Endothelial cell (in vitro differentiated cells): ENCODE results near the gene ZNF107. TPM values are rescaled to one million over a fixed set of nuclear protein-coding genes. Genes with fewer than 3 reads are reported as not detected.
"Not testable (repeated sequence)": the region's sequence is repeated elsewhere in the genome, so short reads cannot be mapped to it uniquely, and the experiment has no call there.

Experiments used
- DNase-seq: peaks from one replicate; pipeline ENCODE4 v3.0.0; 2021; ENCODE audit warnings: low spot score
- H3K27ac Mint-ChIP-seq: one replicate; pipeline ENCODE4 v1.8.0; 2021; ENCODE audit warnings: mixed read lengths, inconsistent platforms; ENCODE audit not compliant: unreplicated experiment
- H3K27me3 Mint-ChIP-seq: one replicate; pipeline ENCODE4 v1.8.0; 2021; ENCODE audit warnings: mild to moderate bottlenecking, moderate library complexity, mixed read lengths, inconsistent platforms; ENCODE audit not compliant: unreplicated experiment
- H3K36me3 Mint-ChIP-seq: one replicate; pipeline ENCODE4 v1.8.0; 2021; ENCODE audit warnings: mild to moderate bottlenecking, low read depth, mixed read lengths, inconsistent platforms; ENCODE audit not compliant: unreplicated experiment
- H3K4me1 Mint-ChIP-seq: one replicate; pipeline ENCODE4 v1.8.0; 2021; ENCODE audit warnings: mild to moderate bottlenecking, mixed read lengths, inconsistent platforms; ENCODE audit not compliant: unreplicated experiment
- H3K4me3 Mint-ChIP-seq: one replicate; pipeline ENCODE4 v1.8.0; 2021; ENCODE audit warnings: mild to moderate bottlenecking, mixed read lengths, inconsistent platforms; ENCODE audit not compliant: unreplicated experiment
- H3K9me3 Mint-ChIP-seq: one replicate; pipeline ENCODE4 v1.8.0; 2021; ENCODE audit warnings: mixed read lengths, inconsistent platforms; ENCODE audit not compliant: unreplicated experiment
- CTCF ChIP-seq: fragments of 200-600 bp; sonication (generic); IDR thresholded peaks from one replicate; pipeline ENCODE4 v1.5.0; 2021; ENCODE audit warnings: antibody characterized with exemption; ENCODE audit not compliant: unreplicated experiment
- total RNA-seq: library from RNA; stranded (reverse); fragmentation: NEBNext Ultra II Directional; extraction: Animal tissue kit (Norgen Biotek cat#: 25700); gene quantifications from one replicate; pipeline ENCODE4 v1.2.1, GENCODE V29; 2021; ENCODE audit not compliant: unreplicated experiment

Gene ZNF107
- total RNA-seq, 1 donor from 2014 or later = 10.4 TPM

- H3K4me3 Mint-ChIP-seq = no peak overlapping the region
- TF ChIP-seq CTCF = no peak
These were observed 12.1 kb upstream of the ZNF107 start for GRCh38 chr7:64653721-64654401.

GRCh38 chr7:64654796-64655548 is 11.0 kb upstream of the ZNF107 start:
- DNase-seq = no peak
- Mint-ChIP-seq H3K27ac (no peak overlapping the region), H3K36me3 (peaks cover 4% of the 10 kb centered on the region), H3K4me1 (no peaks in the 10 kb centered on the region), H3K4me3 (no peak overlapping the region), H3K9me3 (peaks cover 28% of the 10 kb centered on the region), H3K27me3 (no peaks in the 10 kb centered on the region)
- TF ChIP-seq CTCF = no peak

More at GRCh38 chr7:64653721-64654401, 12.1 kb upstream of the ZNF107 start:
- H3K27me3 Mint-ChIP-seq = no peaks in the 10 kb centered on the region
- no peaks in the 10 kb centered on the region for H3K36me3 Mint-ChIP-seq
- no peak for DNase-seq
- no peaks in the 10 kb centered on the region for H3K4me1 Mint-ChIP-seq
- peaks cover 23% of the 10 kb centered on the region for H3K9me3 Mint-ChIP-seq
- no peak overlapping the region for H3K27ac Mint-ChIP-seq

- TF ChIP-seq CTCF = no peak
- Mint-ChIP-seq H3K27me3 (no peaks in the 10 kb centered on the region), H3K27ac (no peak overlapping the region), H3K4me3 (no peak overlapping the region), H3K36me3 (peaks cover 4% of the 10 kb centered on the region), H3K4me1 (no peaks in the 10 kb centered on the region), H3K9me3 (peaks cover 25% of the 10 kb centered on the region)
- no peak for DNase-seq
These were observed 10.1 kb upstream of the ZNF107 start for GRCh38 chr7:64655811-64656210.

- no peaks in the 10 kb centered on the region for H3K27me3 Mint-ChIP-seq
- no peak for TF ChIP-seq CTCF
- H3K27ac Mint-ChIP-seq = no peak overlapping the region
- no peak overlapping the region for H3K4me3 Mint-ChIP-seq
- no peak for DNase-seq
- H3K9me3 Mint-ChIP-seq = peaks cover 20% of the 10 kb centered on the region
- no peaks in the 10 kb centered on the region for H3K4me1 Mint-ChIP-seq
- H3K36me3 Mint-ChIP-seq = peaks cover 4% of the 10 kb centered on the region
These were observed 9.4 kb upstream of the ZNF107 start for GRCh38 chr7:64656489-64656888.

GRCh38 chr7:64662091-64662490 is 3.8 kb upstream of the ZNF107 start:
- H3K27ac Mint-ChIP-seq, DNase-seq, H3K9me3 Mint-ChIP-seq, H3K36me3 Mint-ChIP-seq, H3K27me3 Mint-ChIP-seq, H3K4me3 Mint-ChIP-seq, H3K4me1 Mint-ChIP-seq: not testable (repeated sequence)
